ENCODE data around the gene POP4.

DNA sequence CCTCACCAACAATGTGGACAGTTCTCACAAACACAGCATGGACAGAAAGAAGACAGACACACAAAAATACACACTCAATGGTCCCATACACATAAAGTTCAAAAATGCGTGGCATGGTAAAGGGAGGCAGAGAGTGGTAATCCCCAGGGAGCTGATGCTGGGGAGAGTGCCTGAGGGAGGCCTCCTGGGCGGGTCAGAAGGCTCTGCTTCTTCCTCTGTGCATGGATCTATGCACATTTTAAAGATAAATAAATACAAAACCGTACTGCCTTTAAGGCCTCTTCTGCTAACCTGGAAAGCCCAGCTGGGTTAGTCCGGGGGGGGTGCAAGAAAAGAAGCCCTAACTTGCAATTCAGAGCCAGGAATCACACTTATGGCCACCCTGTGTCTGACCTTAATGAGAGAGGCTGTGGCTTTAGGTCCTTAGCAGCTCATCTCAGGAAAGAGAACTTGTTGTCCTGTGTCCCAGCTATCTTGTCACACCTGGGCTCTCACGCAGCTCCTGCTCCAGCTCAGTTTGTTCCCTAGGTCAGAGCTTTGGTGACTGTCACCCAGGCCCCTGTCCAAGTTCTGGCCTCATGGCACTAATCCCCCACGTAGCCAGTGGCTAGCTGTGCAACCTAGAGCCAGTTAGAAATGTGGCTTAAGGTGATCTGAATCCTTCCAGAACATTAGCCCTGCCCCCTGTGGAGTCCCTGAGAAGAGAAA lies 28.5 kb downstream of the POP4 start:
- TF ChIP-seq SMC3 (IDR thresholded peaks at IDR 0.05; ENCODE audit: low read depth, low read length) (no peak), MAZ (IDR thresholded peaks at IDR 0.05; ENCODE audit: borderline replicate concordance, low read depth, low read length) (no peak), POLR2A (IDR thresholded peaks at IDR 0.05; ENCODE audit: low read depth, low read length) (no peak), MXI1 (IDR thresholded peaks at IDR 0.05; ENCODE audit: borderline replicate concordance, low read depth, low read length) (no peak), RFX5 (IDR thresholded peaks at IDR 0.05; ENCODE audit: low read depth, low read length) (no peak), RAD21 (IDR thresholded peaks at IDR 0.05; ENCODE audit: low read length) (no peak), MAFK (IDR thresholded peaks at IDR 0.05; ENCODE audit: low read depth, low read length) (no peak), BHLHE40 (IDR thresholded peaks at IDR 0.05; ENCODE audit: low read depth, low read length) (no peak), RCOR1 (IDR thresholded peaks at IDR 0.05; ENCODE audit: insufficient replicate concordance, low read length) (no peak)
- TF ChIP-seq, protein P1, sequence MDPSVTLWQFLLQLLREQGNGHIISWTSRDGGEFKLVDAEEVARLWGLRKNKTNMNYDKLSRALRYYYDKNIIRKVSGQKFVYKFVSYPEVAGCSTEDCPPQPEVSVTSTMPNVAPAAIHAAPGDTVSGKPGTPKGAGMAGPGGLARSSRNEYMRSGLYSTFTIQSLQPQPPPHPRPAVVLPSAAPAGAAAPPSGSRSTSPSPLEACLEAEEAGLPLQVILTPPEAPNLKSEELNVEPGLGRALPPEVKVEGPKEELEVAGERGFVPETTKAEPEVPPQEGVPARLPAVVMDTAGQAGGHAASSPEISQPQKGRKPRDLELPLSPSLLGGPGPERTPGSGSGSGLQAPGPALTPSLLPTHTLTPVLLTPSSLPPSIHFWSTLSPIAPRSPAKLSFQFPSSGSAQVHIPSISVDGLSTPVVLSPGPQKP (IDR thresholded peaks at IDR 0.05; ENCODE audit: borderline replicate concordance, low read depth, low read length) = no peak
- TF ChIP-seq, protein P2, sequence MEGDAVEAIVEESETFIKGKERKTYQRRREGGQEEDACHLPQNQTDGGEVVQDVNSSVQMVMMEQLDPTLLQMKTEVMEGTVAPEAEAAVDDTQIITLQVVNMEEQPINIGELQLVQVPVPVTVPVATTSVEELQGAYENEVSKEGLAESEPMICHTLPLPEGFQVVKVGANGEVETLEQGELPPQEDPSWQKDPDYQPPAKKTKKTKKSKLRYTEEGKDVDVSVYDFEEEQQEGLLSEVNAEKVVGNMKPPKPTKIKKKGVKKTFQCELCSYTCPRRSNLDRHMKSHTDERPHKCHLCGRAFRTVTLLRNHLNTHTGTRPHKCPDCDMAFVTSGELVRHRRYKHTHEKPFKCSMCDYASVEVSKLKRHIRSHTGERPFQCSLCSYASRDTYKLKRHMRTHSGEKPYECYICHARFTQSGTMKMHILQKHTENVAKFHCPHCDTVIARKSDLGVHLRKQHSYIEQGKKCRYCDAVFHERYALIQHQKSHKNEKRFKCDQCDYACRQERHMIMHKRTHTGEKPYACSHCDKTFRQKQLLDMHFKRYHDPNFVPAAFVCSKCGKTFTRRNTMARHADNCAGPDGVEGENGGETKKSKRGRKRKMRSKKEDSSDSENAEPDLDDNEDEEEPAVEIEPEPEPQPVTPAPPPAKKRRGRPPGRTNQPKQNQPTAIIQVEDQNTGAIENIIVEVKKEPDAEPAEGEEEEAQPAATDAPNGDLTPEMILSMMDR (conservative IDR thresholded peaks at IDR 0.05; ENCODE audit: low read depth, low read length) = no peak
- TF ChIP-seq, protein P3, sequence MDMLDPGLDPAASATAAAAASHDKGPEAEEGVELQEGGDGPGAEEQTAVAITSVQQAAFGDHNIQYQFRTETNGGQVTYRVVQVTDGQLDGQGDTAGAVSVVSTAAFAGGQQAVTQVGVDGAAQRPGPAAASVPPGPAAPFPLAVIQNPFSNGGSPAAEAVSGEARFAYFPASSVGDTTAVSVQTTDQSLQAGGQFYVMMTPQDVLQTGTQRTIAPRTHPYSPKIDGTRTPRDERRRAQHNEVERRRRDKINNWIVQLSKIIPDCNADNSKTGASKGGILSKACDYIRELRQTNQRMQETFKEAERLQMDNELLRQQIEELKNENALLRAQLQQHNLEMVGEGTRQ (IDR thresholded peaks at IDR 0.05; ENCODE audit: low read depth, low read length) = no peak
